Keratinocyte (primary cell): ENCODE measurements around the gene CD47.

Source experiments
- EZH2 ChIP-seq: IDR thresholded peaks from one replicate; pipeline ENCODE4 v1.6.1; 2012; ENCODE audit warnings: inconsistent platforms, mild to moderate bottlenecking, low read length, moderate library complexity
- TF ChIP-seq, protein P1 (sequence below), 3 experiments: IDR thresholded peaks in 1 of 3; conservative IDR thresholded peaks in 1 of 3; optimal IDR thresholded peaks in 1 of 3; 2 replicates in 2 of 3; 3 replicates in 1 of 3; pipeline versions ENCODE3 to v1.5.1; 2011; ENCODE audit warnings: low read length in 3 of 3, mild to moderate bottlenecking in 3 of 3, moderate library complexity in 2 of 3, control low read depth in 1 of 3, inconsistent platforms in 1 of 3; ENCODE audit not compliant: insufficient read depth in 2 of 3; ENCODE audit errors: extremely low read depth in 1 of 3

DNA sequence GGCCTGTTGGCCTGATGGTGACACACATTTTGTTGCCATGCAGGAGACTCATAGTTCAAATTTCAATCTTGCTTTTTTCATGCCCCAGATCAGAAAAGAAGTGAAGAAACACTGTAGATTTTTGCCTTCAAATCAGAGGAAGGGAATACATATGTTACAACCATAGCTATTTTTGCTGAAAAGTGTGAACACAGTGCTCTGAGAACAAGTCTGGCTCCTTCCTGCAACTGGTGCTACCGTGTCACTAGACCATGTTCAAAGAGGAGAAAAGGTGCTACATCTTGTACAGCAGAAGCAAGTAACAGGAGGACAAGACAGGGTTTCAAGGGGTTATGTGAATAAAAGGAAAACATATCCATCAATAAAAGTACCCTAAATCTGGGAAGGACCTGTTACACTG lies 44.6 kb downstream of the CD47 start:
- no peak for TF ChIP-seq EZH2
- TF ChIP-seq, protein P1, sequence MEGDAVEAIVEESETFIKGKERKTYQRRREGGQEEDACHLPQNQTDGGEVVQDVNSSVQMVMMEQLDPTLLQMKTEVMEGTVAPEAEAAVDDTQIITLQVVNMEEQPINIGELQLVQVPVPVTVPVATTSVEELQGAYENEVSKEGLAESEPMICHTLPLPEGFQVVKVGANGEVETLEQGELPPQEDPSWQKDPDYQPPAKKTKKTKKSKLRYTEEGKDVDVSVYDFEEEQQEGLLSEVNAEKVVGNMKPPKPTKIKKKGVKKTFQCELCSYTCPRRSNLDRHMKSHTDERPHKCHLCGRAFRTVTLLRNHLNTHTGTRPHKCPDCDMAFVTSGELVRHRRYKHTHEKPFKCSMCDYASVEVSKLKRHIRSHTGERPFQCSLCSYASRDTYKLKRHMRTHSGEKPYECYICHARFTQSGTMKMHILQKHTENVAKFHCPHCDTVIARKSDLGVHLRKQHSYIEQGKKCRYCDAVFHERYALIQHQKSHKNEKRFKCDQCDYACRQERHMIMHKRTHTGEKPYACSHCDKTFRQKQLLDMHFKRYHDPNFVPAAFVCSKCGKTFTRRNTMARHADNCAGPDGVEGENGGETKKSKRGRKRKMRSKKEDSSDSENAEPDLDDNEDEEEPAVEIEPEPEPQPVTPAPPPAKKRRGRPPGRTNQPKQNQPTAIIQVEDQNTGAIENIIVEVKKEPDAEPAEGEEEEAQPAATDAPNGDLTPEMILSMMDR (optimal IDR thresholded peaks at IDR 0.05 in 1 of 3, IDR thresholded peaks at IDR 0.05 in 1 of 3, conservative IDR thresholded peaks at IDR 0.05 in 1 of 3; ENCODE audit: extremely low read depth in 1 of 3, insufficient read depth in 2 of 3, low read length in 3 of 3), result no peak
